HepG2 (cell line): ENCODE data around the gene VDR. TPM values are rescaled to one million over a fixed set of nuclear protein-coding genes. Genes with fewer than 3 reads are reported as not detected.

ENCODE experiments used
- CEBPG ChIP-seq: IDR thresholded peaks from 2 replicates; pipeline ENCODE4 v1.6.1; 2016
- CEBPZ ChIP-seq: IDR thresholded peaks from 2 replicates; pipeline ENCODE4 v1.6.1; 2012; ENCODE audit warnings: low read length, improper control_type of control experiment
- CREBL2 ChIP-seq: sonication (generic); formaldehyde crosslinking; IDR thresholded peaks from 2 replicates; pipeline ENCODE4 v1.8.1; 2023; ENCODE audit warnings: missing genetic modification reagents, mild to moderate bottlenecking, borderline replicate concordance
- GATAD1 ChIP-seq: IDR thresholded peaks from 2 replicates; pipeline ENCODE4 v1.6.1; 2016; ENCODE audit warnings: missing genetic modification reagents, missing compliant biosample characterization
- HNF4G ChIP-seq, 2 experiments: sonication (generic) in 1 of 2; formaldehyde crosslinking in 1 of 2; IDR thresholded peaks; 2 replicates each; pipeline versions ENCODE4 v1.4.0 to v1.6.1; 2011 to 2020; ENCODE audit warnings: borderline replicate concordance in 2 of 2, low read depth in 2 of 2, mild to moderate bottlenecking in 2 of 2, low read length in 1 of 2, missing genetic modification reagents in 1 of 2, moderate library complexity in 1 of 2
- MLXIP ChIP-seq: sonication (generic); formaldehyde crosslinking; IDR thresholded peaks from 2 replicates; pipeline ENCODE4 v1.9.0; 2021; ENCODE audit warnings: missing genetic modification reagents, borderline replicate concordance
- PITX1 ChIP-seq: sonication (generic); formaldehyde crosslinking; IDR thresholded peaks from 2 replicates; pipeline ENCODE4 v1.5.1; 2020; ENCODE audit warnings: mild to moderate bottlenecking, missing genetic modification reagents
- POLR2G ChIP-seq: fragments of 200-400 bp; formaldehyde crosslinking; IDR thresholded peaks from 2 replicates; pipeline ENCODE4 v1.6.1; 2018; ENCODE audit warnings: mild to moderate bottlenecking, low read depth, low read length, moderate library complexity
- RORA ChIP-seq: sonication (generic); formaldehyde crosslinking; IDR thresholded peaks from 2 replicates; pipeline ENCODE4 v1.5.0; 2020; ENCODE audit warnings: mild to moderate bottlenecking, missing genetic modification reagents, moderate library complexity
- UBTF ChIP-seq: sonication (generic); formaldehyde crosslinking; IDR thresholded peaks from 2 replicates; pipeline ENCODE4 v1.4.0; 2020; ENCODE audit warnings: mild to moderate bottlenecking, missing genetic modification reagents
- ZBTB14 ChIP-seq: sonication (generic); formaldehyde crosslinking; IDR thresholded peaks from 2 replicates; pipeline ENCODE4 v1.4.0; 2020; ENCODE audit warnings: missing genetic modification reagents
- ZBTB39 ChIP-seq: sonication (generic); formaldehyde crosslinking; IDR thresholded peaks from 2 replicates; pipeline ENCODE4 v1.5.0; 2020; ENCODE audit warnings: missing genetic modification reagents
- ZBTB8A ChIP-seq: sonication (generic); formaldehyde crosslinking; IDR thresholded peaks from 2 replicates; pipeline ENCODE4 v1.4.0; 2020; ENCODE audit warnings: mild to moderate bottlenecking, low read depth, missing genetic modification reagents, borderline replicate concordance
- ZNF274 ChIP-seq: sonication (generic); formaldehyde crosslinking; IDR thresholded peaks from 2 replicates; pipeline ENCODE4 v1.5.1; 2020; ENCODE audit warnings: mild to moderate bottlenecking, missing genetic modification reagents
- ZNF615 ChIP-seq: sonication (generic); formaldehyde crosslinking; IDR thresholded peaks from 2 replicates; pipeline ENCODE4 v1.5.0; 2020; ENCODE audit warnings: mild to moderate bottlenecking, missing genetic modification reagents, borderline replicate concordance
- polyA plus RNA-seq, 8 experiments: library from polyadenylated mRNA; depleted of rRNA in 3 of 8; stranded (reverse) in 7 of 8; unstranded in 1 of 8; fragments of >200 nt; fragmentation: Illumina TruSeq in 4 of 8; extraction: Trizol in 4 of 8; gene quantifications; 2 replicates each; pipeline versions ENCODE4 v1.2.1 to v1.2.3, GENCODE V29; 2011 to 2016; ENCODE audit warnings: low read depth in 4 of 8, missing spikeins in 1 of 8, mixed read lengths in 1 of 8; ENCODE audit not compliant: insufficient read depth in 1 of 8
- total RNA-seq, 5 experiments: library from RNA; depleted of rRNA; stranded (reverse); fragments of >200 nt; fragmentation: Illumina TruSeq; extraction: Trizol; gene quantifications; 2 replicates each; pipeline ENCODE4 v1.2.3, GENCODE V29; 2016; ENCODE audit warnings: low read depth in 1 of 5

Gene VDR
- total and polyA plus RNA-seq, 2 of the 13 experiments (the other 11 are each of a cell fraction or from before 2014, with no cell fraction given): 0.08 to 0.33 TPM

- TF ChIP-seq CREBL2: no peak
- TF ChIP-seq CEBPZ: no peak
- no peak for TF ChIP-seq CEBPG
- TF ChIP-seq ZNF615 (CRISPR knock-in tag): no peak
- TF ChIP-seq RORA (CRISPR knock-in tag): no peak
- no peak for TF ChIP-seq MLXIP (CRISPR knock-in tag)
- TF ChIP-seq UBTF (CRISPR knock-in tag): peak; percentile 39
- TF ChIP-seq HNF4G (IDR thresholded peaks at IDR 0.05; ENCODE audit: borderline replicate concordance, low read depth, low read length): no peak
- no peak for TF ChIP-seq HNF4G (CRISPR knock-in tag; IDR thresholded peaks at IDR 0.05; ENCODE audit: borderline replicate concordance, low read depth)
- TF ChIP-seq ZBTB39 (CRISPR knock-in tag): no peak
- TF ChIP-seq ZNF274 (CRISPR knock-in tag): peak; percentile 22; the same call in 1 of the 2 replicates
- peak; percentile 33 for TF ChIP-seq POLR2G
- peak; percentile 34; the same call in 1 of the 2 replicates for TF ChIP-seq GATAD1 (CRISPR knock-in tag)
- TF ChIP-seq ZBTB8A (CRISPR knock-in tag): no peak
- no peak for TF ChIP-seq PITX1 (CRISPR knock-in tag)
- TF ChIP-seq ZBTB14: peak; percentile 36; the same call in 1 of the 2 replicates
Measured at GRCh38 chr12:47819896-47820630, 84.7 kb downstream of the VDR start, which contains the start of gene HDAC7 (continued).
